ENCODE data around the gene EYS.

The EYS gene

GRCh38 chr6:64214373-64214772 is 1492.7 kb downstream of the EYS start:
- no peak for DNase-seq

- no peak for DNase-seq
Measured at GRCh38 chr6:64213697-64214096, 1493.3 kb downstream of the EYS start.

GRCh38 chr6:64197246-64197645 is 1509.8 kb downstream of the EYS start:
- no peak for DNase-seq

- no peak for DNase-seq
Measured at GRCh38 chr6:64186592-64186991, 1520.4 kb downstream of the EYS start.

GRCh38 chr6:64185621-64186020 is 1521.4 kb downstream of the EYS start:
- DNase-seq = no peak

- DNase-seq = no peak
Measured at GRCh38 chr6:64175296-64175695, 1531.7 kb downstream of the EYS start.

GRCh38 chr6:64170316-64170715 is 1536.7 kb downstream of the EYS start:
- no peak for DNase-seq

GRCh38 chr6:64160486-64160885 is 1546.5 kb downstream of the EYS start:
- no peak for DNase-seq

- DNase-seq = no peak
Measured at GRCh38 chr6:64155063-64155462, 1552.0 kb downstream of the EYS start.

- DNase-seq = no peak
Measured at GRCh38 chr6:64146876-64147275, 1560.2 kb downstream of the EYS start.

GRCh38 chr6:64146094-64146493 is 1560.9 kb downstream of the EYS start:
- no peak for DNase-seq

- no peak for DNase-seq
Measured at GRCh38 chr6:64145658-64146057, 1561.4 kb downstream of the EYS start.

GRCh38 chr6:64143101-64143500 is 1563.9 kb downstream of the EYS start:
- no peak for DNase-seq

GRCh38 chr6:64141680-64142079 is 1565.3 kb downstream of the EYS start:
- no peak for DNase-seq

- DNase-seq = no peak
Measured at GRCh38 chr6:64128301-64129024, 1578.6 kb downstream of the EYS start.

GRCh38 chr6:64123761-64124633 is 1583.0 kb downstream of the EYS start:
- no peak for DNase-seq

GRCh38 chr6:64122712-64123375 is 1584.2 kb downstream of the EYS start:
- no peak for DNase-seq

GRCh38 chr6:64121011-64121565 is 1585.9 kb downstream of the EYS start:
- no peak for DNase-seq

GRCh38 chr6:64113704-64114103 is 1593.3 kb downstream of the EYS start:
- no peak for DNase-seq

GRCh38 chr6:64104051-64104450 is 1603.0 kb downstream of the EYS start:
- DNase-seq = no peak

- DNase-seq = no peak
Measured at GRCh38 chr6:64103480-64103879, 1603.5 kb downstream of the EYS start.

GRCh38 chr6:64100702-64101303 is 1606.2 kb downstream of the EYS start:
- DNase-seq = no peak

- DNase-seq = no peak
Measured at GRCh38 chr6:64090352-64090751, 1616.7 kb downstream of the EYS start.

Measured in CD4-positive, alpha-beta T cell treated with Interleukin-6 for 4 hours (primary cell).